ENCODE measurements around the gene INPP5D.

DNA sequence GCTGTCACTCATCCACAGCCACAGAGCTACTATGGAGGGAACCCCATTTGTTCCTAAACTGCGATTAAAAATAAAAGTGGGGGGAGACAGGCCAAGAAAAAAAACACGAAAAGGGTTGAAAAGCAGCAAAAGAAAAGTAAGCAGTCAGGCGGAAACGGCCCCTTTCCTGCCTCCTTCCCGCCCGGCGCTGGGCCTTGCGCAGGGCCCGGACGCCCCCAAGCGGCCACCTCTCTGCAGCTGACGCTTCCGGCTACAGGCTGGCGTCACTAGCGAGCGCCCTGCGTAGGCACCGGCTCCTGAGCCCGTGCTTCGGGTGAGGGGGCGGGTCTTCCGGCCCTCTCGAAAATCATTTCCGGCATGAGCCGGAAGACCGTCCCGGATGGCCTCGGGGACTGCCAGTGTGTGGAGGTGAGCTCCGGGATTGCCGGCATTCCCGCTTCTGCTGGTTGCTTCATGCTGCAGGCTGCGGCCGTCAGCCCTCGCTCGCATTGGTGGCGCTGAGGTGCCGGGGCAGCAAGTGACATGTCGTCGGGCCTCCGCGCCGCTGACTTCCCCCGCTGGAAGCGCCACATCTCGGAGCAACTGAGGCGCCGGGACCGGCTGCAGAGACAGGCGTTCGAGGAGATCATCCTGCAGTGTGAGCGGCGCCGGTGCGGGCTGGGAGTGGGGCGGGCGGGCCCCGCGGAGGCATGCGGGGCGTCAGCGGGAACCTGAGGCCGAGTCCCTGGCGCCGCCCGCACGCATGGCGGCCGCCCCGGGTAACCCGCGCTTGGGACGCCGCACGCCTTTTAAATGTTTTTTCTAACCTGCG, 191.4 kb downstream of the INPP5D start, which contains the start of gene ATG16L1:
- TF ChIP-seq TCF4 (CRISPR knock-in tag; IDR thresholded peaks at IDR 0.05; ENCODE audit: borderline replicate concordance) (no peak), CSDC2 (CRISPR knock-in tag; IDR thresholded peaks at IDR 0.05) (no peak), PPARA (CRISPR knock-in tag; IDR thresholded peaks at IDR 0.05; ENCODE audit: borderline replicate concordance) (no peak)
- TF ChIP-seq, protein P1, sequence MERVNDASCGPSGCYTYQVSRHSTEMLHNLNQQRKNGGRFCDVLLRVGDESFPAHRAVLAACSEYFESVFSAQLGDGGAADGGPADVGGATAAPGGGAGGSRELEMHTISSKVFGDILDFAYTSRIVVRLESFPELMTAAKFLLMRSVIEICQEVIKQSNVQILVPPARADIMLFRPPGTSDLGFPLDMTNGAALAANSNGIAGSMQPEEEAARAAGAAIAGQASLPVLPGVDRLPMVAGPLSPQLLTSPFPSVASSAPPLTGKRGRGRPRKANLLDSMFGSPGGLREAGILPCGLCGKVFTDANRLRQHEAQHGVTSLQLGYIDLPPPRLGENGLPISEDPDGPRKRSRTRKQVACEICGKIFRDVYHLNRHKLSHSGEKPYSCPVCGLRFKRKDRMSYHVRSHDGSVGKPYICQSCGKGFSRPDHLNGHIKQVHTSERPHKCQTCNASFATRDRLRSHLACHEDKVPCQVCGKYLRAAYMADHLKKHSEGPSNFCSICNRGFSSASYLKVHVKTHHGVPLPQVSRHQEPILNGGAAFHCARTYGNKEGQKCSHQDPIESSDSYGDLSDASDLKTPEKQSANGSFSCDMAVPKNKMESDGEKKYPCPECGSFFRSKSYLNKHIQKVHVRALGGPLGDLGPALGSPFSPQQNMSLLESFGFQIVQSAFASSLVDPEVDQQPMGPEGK (CRISPR knock-in tag; IDR thresholded peaks at IDR 0.05; ENCODE audit: borderline replicate concordance): no peak

Data from SK-N-SH treated with all-trans-retinoic acid at 6 μM for 48 hours (cell line).